Epithelial cell of esophagus (primary cell): ENCODE data around the gene CPNE7.

Experiments
- DNase-seq: peaks from one replicate; pipeline ENCODE4 v3.0.0; 2010; ENCODE audit warnings: low read depth
- H3K4me3 ChIP-seq: 2 replicates; pipeline ENCODE4 v1.5.1; 2011; ENCODE audit warnings: mild to moderate bottlenecking, low read length, control low read depth
- CTCF ChIP-seq: IDR thresholded peaks from 2 replicates; pipeline ENCODE4 v1.5.1; 2011; ENCODE audit warnings: low read depth, mild to moderate bottlenecking, low read length, control low read depth, inconsistent platforms; ENCODE audit not compliant: insufficient read depth; ENCODE audit errors: missing control alignments

The CPNE7 gene

GRCh38 chr16:89555780-89556179 is 19.8 kb upstream of the CPNE7 start:
- TF ChIP-seq CTCF = no peak
- DNase-seq = no peak
- no peak overlapping the region for H3K4me3 ChIP-seq

GRCh38 chr16:89556750-89557689 is 18.5 kb upstream of the CPNE7 start:
- peak; percentile 82 for DNase-seq
- peak; percentile 84 for TF ChIP-seq CTCF
- H3K4me3 ChIP-seq = no peak overlapping the region

GRCh38 chr16:89557690-89558490 is 17.7 kb upstream of the CPNE7 start:
- H3K4me3 ChIP-seq = no peak overlapping the region
- TF ChIP-seq CTCF = no peak
- DNase-seq = no peak

GRCh38 chr16:89560378-89561141 is 15.0 kb upstream of the CPNE7 start, which contains the start of gene RPL13:
TSS of gene RPL13 (plus strand) at chr16:89560682. CDS start at chr16:89560960, 278 bp downstream.
- no peak for TF ChIP-seq CTCF
- peak within 1 kb of the TSS; percentile 84 for H3K4me3 ChIP-seq
- DNase-seq = peak; percentile 97

GRCh38 chr16:89561142-89561883 is 14.2 kb upstream of the CPNE7 start:
- no peak for DNase-seq
- TF ChIP-seq CTCF = no peak

More at GRCh38 chr16:89561142-89561883, 14.2 kb upstream of the CPNE7 start:
- H3K4me3 ChIP-seq = peak overlapping the region; percentile 84
